NCI-H1092 (cell line): ENCODE results near the gene SLC26A11.
A peak's percentile ranks its signal among the peaks of the same experiment; 100 is the strongest.
"Not testable (repeated sequence)": the region's sequence is repeated elsewhere in the genome, so short reads cannot be mapped to it uniquely, and the experiment has no call there.

ENCODE experiments used
- DNase-seq: peaks from one replicate; lab custom pipeline; 2025; lab: John Stamatoyannopoulos, UW

SLC26A11 gene

GRCh38 chr17:80196652-80197051, 23.6 kb upstream of the SLC26A11 start:
- DNase-seq, result no peak

- DNase-seq, result no peak
Measured at GRCh38 chr17:80198144-80198661, 22.0 kb upstream of the SLC26A11 start.

- not testable (repeated sequence) for DNase-seq
Measured at GRCh38 chr17:80199295-80199694, 20.9 kb upstream of the SLC26A11 start.

- no peak for DNase-seq
Measured at GRCh38 chr17:80201446-80201845, 18.8 kb upstream of the SLC26A11 start.

GRCh38 chr17:80202197-80202596, 18.0 kb upstream of the SLC26A11 start:
- no peak for DNase-seq

GRCh38 chr17:80203471-80203963, 16.7 kb upstream of the SLC26A11 start:
- no peak for DNase-seq

- DNase-seq, result no peak
Measured at GRCh38 chr17:80204626-80205468, 15.4 kb upstream of the SLC26A11 start.

- DNase-seq, result no peak
Measured at GRCh38 chr17:80205811-80206210, 14.4 kb upstream of the SLC26A11 start.

GRCh38 chr17:80208050-80208449, 12.2 kb upstream of the SLC26A11 start:
- DNase-seq, result no peak

- DNase-seq, result no peak
Measured at GRCh38 chr17:80209765-80210164, 10.5 kb upstream of the SLC26A11 start.

GRCh38 chr17:80210348-80211108, 9.7 kb upstream of the SLC26A11 start:
- no peak for DNase-seq

GRCh38 chr17:80212109-80212508, 8.1 kb upstream of the SLC26A11 start:
- peak; percentile 71 for DNase-seq

- DNase-seq, result no peak
Measured at GRCh38 chr17:80212511-80212910, 7.7 kb upstream of the SLC26A11 start.

GRCh38 chr17:80212962-80213642, 7.1 kb upstream of the SLC26A11 start:
- DNase-seq, result no peak

GRCh38 chr17:80213643-80213975, 6.6 kb upstream of the SLC26A11 start:
- DNase-seq, result no peak

- DNase-seq, result no peak
Measured at GRCh38 chr17:80214012-80214877, 6.0 kb upstream of the SLC26A11 start.

GRCh38 chr17:80214878-80215210, 5.4 kb upstream of the SLC26A11 start:
- DNase-seq, result no peak

GRCh38 chr17:80216473-80217456, 3.5 kb upstream of the SLC26A11 start:
- DNase-seq, result no peak

- no peak for DNase-seq
Measured at GRCh38 chr17:80217703-80218362, 2.4 kb upstream of the SLC26A11 start.

GRCh38 chr17:80218391-80218790, 1.8 kb upstream of the SLC26A11 start:
- no peak for DNase-seq
